Measurements from ENCODE around the gene IL1RL2.

Gene IL1RL2

DNA sequence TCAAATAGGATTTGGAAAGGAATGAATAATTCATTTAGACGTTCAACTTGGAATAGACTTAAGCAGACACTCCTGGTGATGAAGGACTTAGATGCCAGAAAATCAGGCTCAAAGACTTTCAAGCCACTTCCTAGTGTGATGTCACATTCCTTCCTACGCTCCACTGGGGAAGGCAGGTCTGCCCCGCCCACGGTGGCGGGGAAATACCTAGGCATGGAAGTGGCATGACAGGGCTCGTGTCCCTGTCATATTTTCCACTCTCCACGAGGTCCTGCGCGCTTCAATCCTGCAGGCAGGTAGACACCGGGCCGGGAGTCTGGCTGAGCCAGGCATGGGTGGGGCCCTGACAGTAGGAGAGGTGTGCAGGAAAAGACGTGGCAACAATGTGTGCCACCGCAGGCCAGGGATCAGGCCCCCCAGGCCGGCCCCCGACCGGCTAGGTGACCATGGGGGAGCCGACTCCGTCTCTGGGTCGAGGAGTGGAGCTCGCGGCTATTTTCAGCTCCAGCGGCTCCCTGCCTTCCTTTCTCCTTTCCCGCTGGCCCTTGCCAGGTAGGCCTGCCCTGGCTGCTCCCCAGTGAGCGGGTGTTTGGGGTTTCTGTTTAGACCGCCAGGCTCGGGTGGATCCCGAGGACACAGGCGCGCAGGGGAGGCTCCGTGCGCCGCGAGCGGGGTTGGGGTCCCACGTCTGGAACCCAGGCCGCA, at the start of gene IL1RL2:
IL1RL2 (plus strand) TSS at position 233 of the 705 bp plus-strand sequence. CDS start 845 bp downstream, outside the sequence.
- ATAC-seq, result peak; percentile 28
- TF ChIP-seq RARB (CRISPR knock-in tag; IDR thresholded peaks at IDR 0.05) (no peak), TCF4 (CRISPR knock-in tag; IDR thresholded peaks at IDR 0.05; ENCODE audit: borderline replicate concordance) (no peak), BACH2 (CRISPR knock-in tag; IDR thresholded peaks at IDR 0.05; ENCODE audit: borderline replicate concordance) (no peak), ISL1 (CRISPR knock-in tag; IDR thresholded peaks at IDR 0.05) (no peak), ZNF565 (CRISPR knock-in tag; conservative IDR thresholded peaks at IDR 0.05; ENCODE audit: low read depth) (no peak), ZNF70 (CRISPR knock-in tag; IDR thresholded peaks at IDR 0.05) (no peak), ZFP3 (CRISPR knock-in tag; IDR thresholded peaks at IDR 0.05) (no peak), GLIS3 (CRISPR knock-in tag; IDR thresholded peaks at IDR 0.05) (no peak), ZC3H10 (CRISPR knock-in tag; IDR thresholded peaks at IDR 0.05) (no peak), SNAI2 (CRISPR knock-in tag; IDR thresholded peaks at IDR 0.05) (no peak), TOX (CRISPR knock-in tag; IDR thresholded peaks at IDR 0.05; ENCODE audit: borderline replicate concordance) (no peak)
- TF ChIP-seq, protein P1, sequence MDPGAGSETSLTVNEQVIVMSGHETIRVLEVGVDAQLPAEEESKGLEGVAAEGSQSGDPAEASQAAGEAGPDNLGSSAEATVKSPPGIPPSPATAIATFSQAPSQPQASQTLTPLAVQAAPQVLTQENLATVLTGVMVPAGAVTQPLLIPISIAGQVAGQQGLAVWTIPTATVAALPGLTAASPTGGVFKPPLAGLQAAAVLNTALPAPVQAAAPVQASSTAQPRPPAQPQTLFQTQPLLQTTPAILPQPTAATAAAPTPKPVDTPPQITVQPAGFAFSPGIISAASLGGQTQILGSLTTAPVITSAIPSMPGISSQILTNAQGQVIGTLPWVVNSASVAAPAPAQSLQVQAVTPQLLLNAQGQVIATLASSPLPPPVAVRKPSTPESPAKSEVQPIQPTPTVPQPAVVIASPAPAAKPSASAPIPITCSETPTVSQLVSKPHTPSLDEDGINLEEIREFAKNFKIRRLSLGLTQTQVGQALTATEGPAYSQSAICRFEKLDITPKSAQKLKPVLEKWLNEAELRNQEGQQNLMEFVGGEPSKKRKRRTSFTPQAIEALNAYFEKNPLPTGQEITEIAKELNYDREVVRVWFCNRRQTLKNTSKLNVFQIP (CRISPR knock-in tag; IDR thresholded peaks at IDR 0.05; ENCODE audit: borderline replicate concordance, low read depth), result no peak
- TF ChIP-seq, protein P2, sequence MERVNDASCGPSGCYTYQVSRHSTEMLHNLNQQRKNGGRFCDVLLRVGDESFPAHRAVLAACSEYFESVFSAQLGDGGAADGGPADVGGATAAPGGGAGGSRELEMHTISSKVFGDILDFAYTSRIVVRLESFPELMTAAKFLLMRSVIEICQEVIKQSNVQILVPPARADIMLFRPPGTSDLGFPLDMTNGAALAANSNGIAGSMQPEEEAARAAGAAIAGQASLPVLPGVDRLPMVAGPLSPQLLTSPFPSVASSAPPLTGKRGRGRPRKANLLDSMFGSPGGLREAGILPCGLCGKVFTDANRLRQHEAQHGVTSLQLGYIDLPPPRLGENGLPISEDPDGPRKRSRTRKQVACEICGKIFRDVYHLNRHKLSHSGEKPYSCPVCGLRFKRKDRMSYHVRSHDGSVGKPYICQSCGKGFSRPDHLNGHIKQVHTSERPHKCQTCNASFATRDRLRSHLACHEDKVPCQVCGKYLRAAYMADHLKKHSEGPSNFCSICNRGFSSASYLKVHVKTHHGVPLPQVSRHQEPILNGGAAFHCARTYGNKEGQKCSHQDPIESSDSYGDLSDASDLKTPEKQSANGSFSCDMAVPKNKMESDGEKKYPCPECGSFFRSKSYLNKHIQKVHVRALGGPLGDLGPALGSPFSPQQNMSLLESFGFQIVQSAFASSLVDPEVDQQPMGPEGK (CRISPR knock-in tag; IDR thresholded peaks at IDR 0.05; ENCODE audit: borderline replicate concordance), result no peak

DNA sequence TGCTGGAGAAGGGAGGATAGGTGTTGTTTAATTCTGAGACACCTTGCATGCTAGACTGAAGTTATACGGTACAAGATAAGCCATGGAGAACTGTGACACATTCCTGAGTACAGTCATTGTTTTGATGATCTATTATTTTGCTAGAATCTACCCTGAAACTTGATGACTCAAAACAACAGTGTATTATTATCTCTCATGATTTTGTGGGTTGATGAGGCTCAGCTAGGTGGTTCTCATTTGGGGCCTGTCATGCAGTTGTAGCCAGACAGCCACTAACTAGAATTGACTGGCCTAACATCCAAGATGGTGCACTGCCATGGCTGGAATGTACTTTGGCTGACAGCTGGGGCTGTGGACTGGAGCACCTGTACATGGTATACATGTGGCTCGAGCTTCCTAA, 49.7 kb upstream of the IL1RL2 start:
- TF ChIP-seq ZFP30 (CRISPR knock-in tag; IDR thresholded peaks at IDR 0.05), result no peak
- TF ChIP-seq, protein P2 (CRISPR knock-in tag; IDR thresholded peaks at IDR 0.05; ENCODE audit: borderline replicate concordance), result no peak
- TF ChIP-seq OSR1 (CRISPR knock-in tag; IDR thresholded peaks at IDR 0.05), result no peak
- no peak for TF ChIP-seq TCF4 (CRISPR knock-in tag; IDR thresholded peaks at IDR 0.05; ENCODE audit: borderline replicate concordance)
- no peak for TF ChIP-seq ISL1 (CRISPR knock-in tag; IDR thresholded peaks at IDR 0.05)
- TF ChIP-seq, protein P1 (CRISPR knock-in tag; IDR thresholded peaks at IDR 0.05; ENCODE audit: borderline replicate concordance, low read depth), result no peak
- no peak for TF ChIP-seq ZFP3 (CRISPR knock-in tag; IDR thresholded peaks at IDR 0.05)
- TF ChIP-seq ZNF70 (CRISPR knock-in tag; IDR thresholded peaks at IDR 0.05), result no peak
- no peak for TF ChIP-seq GLIS3 (CRISPR knock-in tag; IDR thresholded peaks at IDR 0.05)
- TF ChIP-seq ARNTL (CRISPR knock-in tag; IDR thresholded peaks at IDR 0.05; ENCODE audit: borderline replicate concordance, low read depth), result no peak
- TF ChIP-seq, protein P3, sequence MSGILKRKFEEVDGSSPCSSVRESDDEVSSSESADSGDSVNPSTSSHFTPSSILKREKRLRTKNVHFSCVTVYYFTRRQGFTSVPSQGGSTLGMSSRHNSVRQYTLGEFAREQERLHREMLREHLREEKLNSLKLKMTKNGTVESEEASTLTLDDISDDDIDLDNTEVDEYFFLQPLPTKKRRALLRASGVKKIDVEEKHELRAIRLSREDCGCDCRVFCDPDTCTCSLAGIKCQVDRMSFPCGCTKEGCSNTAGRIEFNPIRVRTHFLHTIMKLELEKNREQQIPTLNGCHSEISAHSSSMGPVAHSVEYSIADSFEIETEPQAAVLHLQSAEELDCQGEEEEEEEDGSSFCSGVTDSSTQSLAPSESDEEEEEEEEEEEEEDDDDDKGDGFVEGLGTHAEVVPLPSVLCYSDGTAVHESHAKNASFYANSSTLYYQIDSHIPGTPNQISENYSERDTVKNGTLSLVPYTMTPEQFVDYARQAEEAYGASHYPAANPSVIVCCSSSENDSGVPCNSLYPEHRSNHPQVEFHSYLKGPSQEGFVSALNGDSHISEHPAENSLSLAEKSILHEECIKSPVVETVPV (CRISPR knock-in tag; IDR thresholded peaks at IDR 0.05), result no peak
- TF ChIP-seq PPARA (CRISPR knock-in tag; IDR thresholded peaks at IDR 0.05; ENCODE audit: borderline replicate concordance), result no peak
- TF ChIP-seq ZNF8 (CRISPR knock-in tag; IDR thresholded peaks at IDR 0.05), result no peak
- TF ChIP-seq RARB (CRISPR knock-in tag; IDR thresholded peaks at IDR 0.05), result no peak
- TF ChIP-seq TOX (CRISPR knock-in tag; IDR thresholded peaks at IDR 0.05; ENCODE audit: borderline replicate concordance), result no peak
- TF ChIP-seq BACH2 (CRISPR knock-in tag; IDR thresholded peaks at IDR 0.05; ENCODE audit: borderline replicate concordance), result no peak
- ATAC-seq, result no peak

GRCh38 chr2:102138331-102138730, 48.5 kb upstream of the IL1RL2 start:
- no peak for ATAC-seq
- TF ChIP-seq, protein P2 (CRISPR knock-in tag; IDR thresholded peaks at IDR 0.05; ENCODE audit: borderline replicate concordance), result no peak
- no peak for TF ChIP-seq CSDC2 (CRISPR knock-in tag; IDR thresholded peaks at IDR 0.05)
- TF ChIP-seq PPARA (CRISPR knock-in tag; IDR thresholded peaks at IDR 0.05; ENCODE audit: borderline replicate concordance), result no peak
- TF ChIP-seq ARNTL (CRISPR knock-in tag; IDR thresholded peaks at IDR 0.05; ENCODE audit: borderline replicate concordance, low read depth), result no peak
- no peak for TF ChIP-seq ZFP3 (CRISPR knock-in tag; IDR thresholded peaks at IDR 0.05)
- TF ChIP-seq ZNF70 (CRISPR knock-in tag; IDR thresholded peaks at IDR 0.05), result no peak
- no peak for TF ChIP-seq ISL1 (CRISPR knock-in tag; IDR thresholded peaks at IDR 0.05)
- no peak for TF ChIP-seq TCF4 (CRISPR knock-in tag; IDR thresholded peaks at IDR 0.05; ENCODE audit: borderline replicate concordance)
- no peak for TF ChIP-seq GLIS3 (CRISPR knock-in tag; IDR thresholded peaks at IDR 0.05)
- TF ChIP-seq TSHZ2 (CRISPR knock-in tag; IDR thresholded peaks at IDR 0.05), result no peak

All from SK-N-SH treated with all-trans-retinoic acid at 6 μM for 48 hours (cell line).